ENCODE results near the gene BLVRA.

DNA sequence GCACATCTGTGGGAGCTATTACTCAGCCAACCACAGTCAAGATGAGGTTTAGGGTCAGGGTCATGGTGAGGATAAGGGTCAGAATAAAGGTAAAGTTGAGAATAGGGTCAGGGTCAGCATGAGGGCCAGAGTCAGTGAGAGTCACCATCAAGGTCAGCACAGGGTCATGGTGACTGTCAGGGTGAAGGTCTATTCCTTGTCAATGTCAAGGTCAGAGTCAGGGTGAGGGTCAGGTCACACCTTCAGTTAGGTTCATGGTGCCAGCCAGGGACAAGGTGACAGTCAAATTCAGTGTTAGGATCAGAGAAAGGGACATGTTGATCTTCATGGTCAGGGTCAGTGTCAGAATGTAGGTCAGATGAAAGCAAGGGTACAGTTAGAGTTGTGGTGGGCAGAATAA is 96.7 kb downstream of the BLVRA start:
- TF ChIP-seq, protein P1, sequence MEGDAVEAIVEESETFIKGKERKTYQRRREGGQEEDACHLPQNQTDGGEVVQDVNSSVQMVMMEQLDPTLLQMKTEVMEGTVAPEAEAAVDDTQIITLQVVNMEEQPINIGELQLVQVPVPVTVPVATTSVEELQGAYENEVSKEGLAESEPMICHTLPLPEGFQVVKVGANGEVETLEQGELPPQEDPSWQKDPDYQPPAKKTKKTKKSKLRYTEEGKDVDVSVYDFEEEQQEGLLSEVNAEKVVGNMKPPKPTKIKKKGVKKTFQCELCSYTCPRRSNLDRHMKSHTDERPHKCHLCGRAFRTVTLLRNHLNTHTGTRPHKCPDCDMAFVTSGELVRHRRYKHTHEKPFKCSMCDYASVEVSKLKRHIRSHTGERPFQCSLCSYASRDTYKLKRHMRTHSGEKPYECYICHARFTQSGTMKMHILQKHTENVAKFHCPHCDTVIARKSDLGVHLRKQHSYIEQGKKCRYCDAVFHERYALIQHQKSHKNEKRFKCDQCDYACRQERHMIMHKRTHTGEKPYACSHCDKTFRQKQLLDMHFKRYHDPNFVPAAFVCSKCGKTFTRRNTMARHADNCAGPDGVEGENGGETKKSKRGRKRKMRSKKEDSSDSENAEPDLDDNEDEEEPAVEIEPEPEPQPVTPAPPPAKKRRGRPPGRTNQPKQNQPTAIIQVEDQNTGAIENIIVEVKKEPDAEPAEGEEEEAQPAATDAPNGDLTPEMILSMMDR (IDR thresholded peaks at IDR 0.05; ENCODE audit: low read length), result no peak
- TF ChIP-seq EZH2 (optimal IDR thresholded peaks at IDR 0.05; ENCODE audit: low read depth, low read length), result no peak
